OCI-LY1 (cell line): ENCODE results near the gene ITIH2.
A peak's percentile ranks its signal among the peaks of the same experiment; 100 is the strongest.

Experiments
- H2AFZ ChIP-seq: fragments of 200-600 bp; sonication (generic), shearing (Covaris generic); 2 replicates; pipeline ENCODE4 v1.6.0; 2014; ENCODE audit warnings: antibody characterized with exemption, mild to moderate bottlenecking, low read length
- H3F3A ChIP-seq: fragments of 200-600 bp; sonication (generic), shearing (Covaris generic); 2 replicates; pipeline ENCODE4 v1.6.0; 2014; ENCODE audit warnings: mild to moderate bottlenecking, antibody characterized with exemption, low read length, moderate library complexity; ENCODE audit not compliant: insufficient read depth
- H3K27ac ChIP-seq: fragments of 200-600 bp; sonication (generic); 2 replicates; pipeline ENCODE4 v1.5.1; 2014; ENCODE audit warnings: low read length, mixed run types, mild to moderate bottlenecking, low read depth; ENCODE audit not compliant: poor library complexity, severe bottlenecking
- H3K27me3 ChIP-seq: fragments of 200-600 bp; sonication (generic); 2 replicates; pipeline ENCODE4 v1.6.0; 2014; ENCODE audit warnings: antibody characterized with exemption, mild to moderate bottlenecking, low read length, moderate library complexity; ENCODE audit not compliant: insufficient read depth
- H3K36me3 ChIP-seq: fragments of 200-600 bp; sonication (generic); 2 replicates; pipeline ENCODE4 v1.6.1; 2014; ENCODE audit warnings: mild to moderate bottlenecking, antibody characterized with exemption, low read length, moderate library complexity, mixed read lengths; ENCODE audit not compliant: insufficient read depth
- H3K4me1 ChIP-seq: fragments of 200-600 bp; sonication (generic); 2 replicates; pipeline ENCODE4 v1.5.1; 2014; ENCODE audit warnings: mild to moderate bottlenecking, low read length, moderate library complexity; ENCODE audit not compliant: insufficient read depth, severe bottlenecking
- H3K4me2 ChIP-seq: fragments of 200-600 bp; sonication (generic), shearing (Covaris generic); 2 replicates; pipeline ENCODE4 v1.6.1; 2014; ENCODE audit warnings: low read length
- H3K4me3 ChIP-seq: fragments of 200-600 bp; sonication (generic); 2 replicates; pipeline ENCODE4 v1.5.1; 2014; ENCODE audit warnings: low read length, low read depth, mild to moderate bottlenecking, mixed read lengths; ENCODE audit not compliant: poor library complexity, severe bottlenecking
- H3K79me2 ChIP-seq: fragments of 200-600 bp; shearing (Covaris generic); 2 replicates; pipeline ENCODE4 v1.6.1; 2016; ENCODE audit warnings: mixed run types, low read length, mixed read lengths; ENCODE audit not compliant: insufficient read depth
- H3K9ac ChIP-seq: fragments of 200-600 bp; sonication (generic), shearing (Covaris generic); 2 replicates; pipeline ENCODE4 v1.6.1; 2014; ENCODE audit warnings: mild to moderate bottlenecking, low read length, mixed read lengths
- H3K9me2 ChIP-seq: fragments of 200-600 bp; sonication (generic), shearing (Covaris generic); 2 replicates; pipeline ENCODE4 v1.6.1; 2014; ENCODE audit warnings: low read depth, mild to moderate bottlenecking, low read length, mixed read lengths
- H3K9me3 ChIP-seq: fragments of 200-600 bp; shearing (Covaris generic); 2 replicates; pipeline ENCODE4 v1.6.1; 2014; ENCODE audit warnings: low read length, mixed read lengths
- H4K20me1 ChIP-seq: fragments of 200-600 bp; sonication (generic), shearing (Covaris generic); 2 replicates; pipeline ENCODE4 v1.6.0; 2016; ENCODE audit warnings: mild to moderate bottlenecking, low read length; ENCODE audit not compliant: insufficient read depth
- EZH2 ChIP-seq: fragments of 200-600 bp; sonication (generic), shearing (Covaris generic); IDR thresholded peaks from 2 replicates; pipeline ENCODE4 v1.8.0; 2017; ENCODE audit warnings: borderline replicate concordance, mixed run types, mild to moderate bottlenecking, antibody characterized with exemption, low read length, moderate library complexity, mixed read lengths
- TF ChIP-seq, protein P1 (sequence below): fragments of 200-600 bp; sonication (generic), shearing (Covaris generic); IDR thresholded peaks from 2 replicates; pipeline ENCODE4 v1.5.1; 2017; ENCODE audit warnings: mild to moderate bottlenecking, antibody characterized with exemption, low read length, moderate library complexity, mixed read lengths

Gene ITIH2

GRCh38 chr10:7755103-7755502 lies 52.0 kb downstream of the ITIH2 start:
- no peak for TF ChIP-seq EZH2
- TF ChIP-seq, protein P1, sequence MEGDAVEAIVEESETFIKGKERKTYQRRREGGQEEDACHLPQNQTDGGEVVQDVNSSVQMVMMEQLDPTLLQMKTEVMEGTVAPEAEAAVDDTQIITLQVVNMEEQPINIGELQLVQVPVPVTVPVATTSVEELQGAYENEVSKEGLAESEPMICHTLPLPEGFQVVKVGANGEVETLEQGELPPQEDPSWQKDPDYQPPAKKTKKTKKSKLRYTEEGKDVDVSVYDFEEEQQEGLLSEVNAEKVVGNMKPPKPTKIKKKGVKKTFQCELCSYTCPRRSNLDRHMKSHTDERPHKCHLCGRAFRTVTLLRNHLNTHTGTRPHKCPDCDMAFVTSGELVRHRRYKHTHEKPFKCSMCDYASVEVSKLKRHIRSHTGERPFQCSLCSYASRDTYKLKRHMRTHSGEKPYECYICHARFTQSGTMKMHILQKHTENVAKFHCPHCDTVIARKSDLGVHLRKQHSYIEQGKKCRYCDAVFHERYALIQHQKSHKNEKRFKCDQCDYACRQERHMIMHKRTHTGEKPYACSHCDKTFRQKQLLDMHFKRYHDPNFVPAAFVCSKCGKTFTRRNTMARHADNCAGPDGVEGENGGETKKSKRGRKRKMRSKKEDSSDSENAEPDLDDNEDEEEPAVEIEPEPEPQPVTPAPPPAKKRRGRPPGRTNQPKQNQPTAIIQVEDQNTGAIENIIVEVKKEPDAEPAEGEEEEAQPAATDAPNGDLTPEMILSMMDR, result no peak
- Histone ChIP-seq H3K36me3 (peaks cover 67% of the 10 kb centered on the region), H3F3A (no peaks in the 10 kb centered on the region), H2AFZ (no peak overlapping the region), H3K27ac (no peak overlapping the region), H3K9me3 (no peaks in the 10 kb centered on the region), H3K27me3 (no peaks in the 10 kb centered on the region), H3K4me1 (no peaks in the 10 kb centered on the region), H3K9ac (no peak overlapping the region), H3K79me2 (no peaks in the 10 kb centered on the region), H3K9me2 (no peaks in the 10 kb centered on the region), H4K20me1 (no peaks in the 10 kb centered on the region), H3K4me3 (no peak overlapping the region), H3K4me2 (no peak overlapping the region)

DNA sequence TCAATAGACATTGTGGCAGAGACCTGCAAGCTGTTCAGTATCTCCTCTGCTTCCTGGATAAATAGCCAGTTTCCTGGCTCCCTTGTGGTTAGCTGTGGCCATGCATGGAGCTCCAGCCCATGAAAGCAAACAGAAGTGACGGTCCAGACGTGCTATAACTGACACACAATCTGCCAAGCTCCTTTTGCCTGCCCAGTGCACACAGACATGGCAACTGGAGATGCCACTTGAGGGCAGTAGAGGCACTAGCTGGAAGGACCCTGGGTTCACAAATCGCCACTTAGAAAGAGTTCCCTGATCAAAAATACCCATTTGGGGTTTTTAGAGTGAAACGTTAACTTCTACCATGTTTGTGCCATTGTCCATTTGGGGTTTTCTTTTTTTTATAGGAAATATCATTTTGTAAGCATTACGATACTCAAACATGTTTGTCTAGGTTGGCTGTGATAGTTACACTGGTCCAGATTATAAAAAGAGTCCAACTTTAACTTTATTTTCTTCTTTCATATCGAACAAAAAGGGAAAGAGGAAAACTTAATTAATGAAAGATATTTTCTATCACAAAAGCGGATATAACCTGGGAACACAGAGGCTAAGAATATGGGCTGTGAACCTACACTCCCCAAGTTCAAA lies 53.4 kb downstream of the ITIH2 start:
- H3K36me3 ChIP-seq, result peaks cover 75% of the 10 kb centered on the region
- H2AFZ ChIP-seq, result no peak overlapping the region

DNA sequence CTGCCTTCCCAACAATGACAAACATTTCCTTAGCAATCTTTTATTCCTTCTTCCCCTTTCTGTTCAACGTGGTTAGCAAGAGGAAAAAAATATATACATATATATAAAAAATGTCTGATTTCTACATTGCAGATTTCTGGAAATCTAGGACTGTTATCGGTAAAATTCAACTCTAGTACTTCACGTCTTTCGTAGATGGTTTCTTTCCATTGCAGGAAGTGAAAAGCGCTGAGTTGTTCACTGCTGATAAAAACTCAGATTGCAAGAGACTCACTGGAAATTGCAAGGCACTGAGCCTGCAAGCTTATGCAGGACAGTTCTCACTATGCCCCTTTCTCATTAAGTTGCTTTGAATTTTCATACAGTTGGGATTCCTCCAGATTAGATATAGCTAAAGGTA lies 60.8 kb downstream of the ITIH2 start:
- H3K9ac ChIP-seq, result no peak overlapping the region
- no peaks in the 10 kb centered on the region for H3K27me3 ChIP-seq
- H2AFZ ChIP-seq, result no peak overlapping the region
- H3K4me1 ChIP-seq, result no peaks in the 10 kb centered on the region
- H4K20me1 ChIP-seq, result no peaks in the 10 kb centered on the region
- no peaks in the 10 kb centered on the region for H3F3A ChIP-seq
- no peak overlapping the region for H3K27ac ChIP-seq
- no peaks in the 10 kb centered on the region for H3K9me3 ChIP-seq
- H3K4me3 ChIP-seq, result no peak overlapping the region
- no peak overlapping the region for H3K4me2 ChIP-seq
- TF ChIP-seq, protein P1, result no peak
- TF ChIP-seq EZH2, result no peak
- no peaks in the 10 kb centered on the region for H3K79me2 ChIP-seq
- H3K9me2 ChIP-seq, result no peaks in the 10 kb centered on the region
- H3K36me3 ChIP-seq, result peaks cover 75% of the 10 kb centered on the region

More for the DNA sequence above, 53.4 kb downstream of the ITIH2 start:
- Histone ChIP-seq H3K27ac (no peak overlapping the region), H3K4me1 (no peaks in the 10 kb centered on the region), H3K27me3 (no peaks in the 10 kb centered on the region), H3K9ac (no peak overlapping the region), H3F3A (no peaks in the 10 kb centered on the region), H4K20me1 (no peaks in the 10 kb centered on the region), H3K79me2 (no peaks in the 10 kb centered on the region), H3K9me3 (no peaks in the 10 kb centered on the region), H3K9me2 (no peaks in the 10 kb centered on the region), H3K4me3 (no peak overlapping the region), H3K4me2 (no peak overlapping the region)
- TF ChIP-seq, protein P1, result peak; percentile 68
- TF ChIP-seq EZH2, result no peak
